ENCODE measurements around the gene MAST4. TPM values are rescaled to one million over a fixed set of nuclear protein-coding genes. Genes with fewer than 3 reads are reported as not detected.

Gene MAST4
- total and polyA plus RNA-seq, 2 of the 8 experiments (the other 6 are each of a cell fraction or from before 2014, with no cell fraction given) = 1.5 to 2.6 TPM

DNA sequence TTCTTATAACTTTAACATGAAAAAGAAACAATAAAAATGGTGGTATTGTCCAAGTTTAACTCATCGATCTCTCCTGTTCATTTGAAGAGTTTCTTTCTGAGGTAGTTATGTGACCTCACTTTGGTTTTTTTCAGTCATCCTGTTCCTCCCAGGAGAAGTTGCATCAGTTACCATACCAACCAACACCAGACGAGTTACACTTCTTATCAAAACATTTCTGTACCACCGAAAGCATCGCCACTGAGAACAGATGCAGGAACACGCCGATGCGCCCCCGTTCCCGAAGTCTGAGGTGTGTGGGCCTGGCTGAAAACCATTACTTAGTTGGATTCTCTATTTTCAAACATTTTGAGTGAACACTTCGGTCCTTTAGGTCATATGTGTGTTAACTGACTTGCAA, 504.1 kb downstream of the MAST4 start:
- no peak overlapping the region for H4K91ac ChIP-seq (replicated peaks; ENCODE audit: insufficient read length, low read length)
- H2BK12ac ChIP-seq (ENCODE audit: low read depth, low read length) = no peak overlapping the region
- no peaks in the 10 kb centered on the region for H3K9me3 ChIP-seq (ENCODE audit: insufficient read depth in 2 of 2, low read depth in 1 of 2, low read length in 1 of 2)
- ChIA-PET POLR2A (ENCODE audit: partially characterized antibody) (no interaction called here), CTCF (ENCODE audit: partially characterized antibody) (no interaction called here)
- H3K14ac ChIP-seq (ENCODE audit: insufficient read length) = no peak overlapping the region
- peaks cover 0 to 4% (median 0%) of the 10 kb centered on the region in 4 experiments; a peak in 2 of 7 replicates for H3K4me1 ChIP-seq (replicated peaks in 1 of 4; ENCODE audit: control insufficient read depth in 3 of 4, insufficient read depth in 4 of 4, low read length in 3 of 4)
- H4K5ac ChIP-seq (ENCODE audit: insufficient read length, low read depth, low read length) = no peak overlapping the region
- H4K8ac ChIP-seq (ENCODE audit: extremely low read depth, insufficient read depth, low read length) = no peak overlapping the region
- no peak overlapping the region for H2BK20ac ChIP-seq (ENCODE audit: low read length)
- no peak overlapping the region for H3K23ac ChIP-seq (ENCODE audit: insufficient read length)
- TF ChIP-seq CTBP2 (IDR thresholded peaks at IDR 0.05; ENCODE audit: borderline replicate concordance, insufficient read depth, insufficient read length, low read length) = no peak
- no peak for TF ChIP-seq JUN (IDR thresholded peaks at IDR 0.05; ENCODE audit: low read depth, low read length)
- no peak for TF ChIP-seq PHF8 (conservative IDR thresholded peaks at IDR 0.05; ENCODE audit: low read depth, low read length)
- TF ChIP-seq CHD1 (IDR thresholded peaks at IDR 0.05; ENCODE audit: low read depth, low read length) = no peak
- TF ChIP-seq JUND (IDR thresholded peaks at IDR 0.05; ENCODE audit: low read length) = no peak
- TF ChIP-seq POLR2AphosphoS5 (IDR thresholded peaks at IDR 0.05; ENCODE audit: low read depth, low read length) = no peak
- TF ChIP-seq POU5F1 (IDR thresholded peaks at IDR 0.05; ENCODE audit: low read depth, low read length) = no peak
- no peak for TF ChIP-seq FOSL1 (IDR thresholded peaks at IDR 0.05; ENCODE audit: insufficient read depth, low read depth, low read length)
- no peak for TF ChIP-seq SRF (IDR thresholded peaks at IDR 0.05; ENCODE audit: low read depth, low read length)
- no peak overlapping the region for H3K4ac ChIP-seq (replicated peaks; ENCODE audit: insufficient read length, low read depth, low read length)
- H3K18ac ChIP-seq (ENCODE audit: extremely low read depth, low read length) = no peak overlapping the region
- no peak overlapping the region for H2BK120ac ChIP-seq (replicated peaks; ENCODE audit: low read depth, low read length)
- DNase-seq (ENCODE audit: low read depth in 1 of 2, low spot score in 2 of 2) = no peak
- H3K23me2 ChIP-seq (ENCODE audit: low read depth, low read length) = no peaks in the 10 kb centered on the region
- no peaks in the 10 kb centered on the region for H3K79me2 ChIP-seq (ENCODE audit: control insufficient read depth in 1 of 2, insufficient read depth in 2 of 2, low read length in 2 of 2)
- no peaks in the 10 kb centered on the region for H4K20me1 ChIP-seq (replicated peaks in 1 of 2; ENCODE audit: control insufficient read depth in 1 of 2, insufficient read depth in 2 of 2, low read length in 2 of 2)
- H3K27ac ChIP-seq (ENCODE audit: low read depth, low read length) = no peak overlapping the region
- no peak overlapping the region for H2AK5ac ChIP-seq (ENCODE audit: low read depth, low read length)
- H3K79me1 ChIP-seq (ENCODE audit: low read depth, low read length) = no peaks in the 10 kb centered on the region
- WGBS, 2 experiments (ENCODE audit: extremely low coverage in 1 of 2, insufficient coverage in 1 of 2, insufficient read length in 1 of 2, insufficient replicate concordance in 2 of 2, low coverage in 1 of 2, low lambda C conversion rate in 2 of 2, missing lambda C conversion rate in 1 of 2) = 95% methylated on average over 10 of the region's 10 CpGs; no CpG with 5 or more reads in 1 of the 2 experiments
- no peak overlapping the region for H2BK5ac ChIP-seq (ENCODE audit: low read depth, low read length)
- no peaks in the 10 kb centered on the region for H3K27me3 ChIP-seq (replicated peaks in 1 of 4; ENCODE audit: control insufficient read depth in 3 of 4, extremely low read depth in 1 of 4, insufficient read depth in 3 of 4, low read length in 3 of 4)
- no peak overlapping the region for H3K4me2 ChIP-seq (ENCODE audit: insufficient read depth in 1 of 2, low read depth in 2 of 2, low read length in 2 of 2)
- FAIRE-seq = no peak
- no peak overlapping the region for H3K56ac ChIP-seq (replicated peaks; ENCODE audit: insufficient read length, low read depth, low read length)
- no peak overlapping the region for H3K9ac ChIP-seq (replicated peaks in 1 of 4; ENCODE audit: extremely low read depth in 1 of 4, low read depth in 3 of 4, low read length in 3 of 4)
- H2AFZ ChIP-seq (ENCODE audit: low read length) = no peak overlapping the region
- H3K36me3 ChIP-seq (ENCODE audit: control insufficient read depth in 2 of 4, insufficient read depth in 4 of 4, low read length in 3 of 4) = no peaks in the 10 kb centered on the region
- H3K4me3 ChIP-seq (ENCODE audit: extremely low read depth in 1 of 4, insufficient read depth in 2 of 4, low read depth in 3 of 4, low read length in 4 of 4) = no peak overlapping the region
- H2BK15ac ChIP-seq (ENCODE audit: low read length) = no peak overlapping the region

All from H1 (cell line).